ENCODE data around the gene NOG.

NOG gene

GRCh38 chr17:56639517-56639916 lies 46.0 kb downstream of the NOG start:
- no peak for DNase-seq

- no peak for DNase-seq
These were observed 46.6 kb downstream of the NOG start for GRCh38 chr17:56640116-56640515.

- no peak for DNase-seq
These were observed 47.9 kb downstream of the NOG start for GRCh38 chr17:56641373-56641772.

- no peak for DNase-seq
These were observed 48.4 kb downstream of the NOG start for GRCh38 chr17:56641894-56642293.

GRCh38 chr17:56642424-56642823 lies 48.9 kb downstream of the NOG start:
- DNase-seq, result peak in 1 of 2 donors; percentile 6
